CD4-positive, alpha-beta memory T cell (primary cell): ENCODE measurements around the gene RPL21. TPM values are rescaled to one million over a fixed set of nuclear protein-coding genes. Genes with fewer than 3 reads are reported as not detected.
"Not testable (repeated sequence)": the region's sequence is repeated elsewhere in the genome, so short reads cannot be mapped to it uniquely, and the experiment has no call there.

Source experiments
- CTCF ChIA-PET: fragments of 350-600 bp; sonication (Branson Sonifier 250); formaldehyde crosslinking; loops from one replicate; lab custom pipeline; 2021; ENCODE audit warnings: inconsistent platforms; ENCODE audit not compliant: partially characterized antibody; lab: Charles Lee
- POLR2A ChIA-PET: fragments of 350-600 bp; sonication (Branson Sonifier 250); formaldehyde crosslinking; loops from one replicate; lab custom pipeline; 2021; ENCODE audit not compliant: partially characterized antibody; lab: Charles Lee
- DNase-seq, 5 donors: peaks; one replicate each; pipeline versions ENCODE4 v3.0.0 to v3.0.0-alpha.2; 2020 to 2022; ENCODE audit warnings: mixed read lengths in 1 of 5
- H3K27ac ChIP-seq: one replicate; pipeline ENCODE4 v1.7.0; 2013; ENCODE audit warnings: low read depth, low read length
- H3K27me3 ChIP-seq: 2 replicates; pipeline ENCODE4 v1.7.0; 2013; ENCODE audit warnings: mild to moderate bottlenecking, low read length, moderate library complexity; ENCODE audit not compliant: insufficient read depth
- H3K36me3 ChIP-seq: 2 replicates; pipeline ENCODE4 v1.7.0; 2013; ENCODE audit warnings: mild to moderate bottlenecking, low read length, moderate library complexity; ENCODE audit not compliant: insufficient read depth
- H3K4me1 ChIP-seq: 2 replicates; pipeline ENCODE4 v1.7.0; 2013; ENCODE audit warnings: mild to moderate bottlenecking, low read length, moderate library complexity; ENCODE audit not compliant: insufficient read depth
- H3K4me3 ChIP-seq, 2 donors: one replicate each; pipeline ENCODE4 v1.7.0; 2013; ENCODE audit warnings: low read length in 2 of 2, mild to moderate bottlenecking in 1 of 2
- H3K9me3 ChIP-seq, 2 donors: one replicate each; pipeline ENCODE4 v1.7.0; 2013; ENCODE audit warnings: low read length in 2 of 2, control low read depth in 1 of 2; ENCODE audit not compliant: control insufficient read depth in 1 of 2
- H3K27ac Mint-ChIP-seq, 7 donors: one replicate each; pipeline ENCODE4 v1.8.0; 2020 to 2021; ENCODE audit warnings: mixed read lengths in 7 of 7, mild to moderate bottlenecking in 6 of 7, inconsistent platforms in 3 of 7, moderate library complexity in 3 of 7
- H3K27me3 Mint-ChIP-seq, 2 donors: one replicate each; pipeline ENCODE4 v1.8.0; 2020 to 2021; ENCODE audit warnings: mixed read lengths in 2 of 2
- H3K36me3 Mint-ChIP-seq, 2 donors: one replicate each; pipeline ENCODE4 v1.8.0; 2020 to 2021; ENCODE audit warnings: mixed read lengths in 2 of 2, inconsistent platforms in 1 of 2, mild to moderate bottlenecking in 1 of 2
- H3K4me1 Mint-ChIP-seq, 4 donors: one replicate each; pipeline ENCODE4 v1.8.0; 2020 to 2021; ENCODE audit warnings: mixed read lengths in 4 of 4, mild to moderate bottlenecking in 1 of 4
- H3K4me3 Mint-ChIP-seq, 8 donors: one replicate each; pipeline ENCODE4 v1.8.0; 2020 to 2021; ENCODE audit warnings: mixed read lengths in 8 of 8, mild to moderate bottlenecking in 7 of 8, moderate library complexity in 6 of 8, inconsistent platforms in 3 of 8
- H3K9me3 Mint-ChIP-seq, 8 donors: one replicate each; pipeline ENCODE4 v1.8.0; 2020 to 2021; ENCODE audit warnings: mixed read lengths in 8 of 8, mild to moderate bottlenecking in 5 of 8, inconsistent platforms in 3 of 8, moderate library complexity in 1 of 8
- intact Hi-C: fragments of 100-400 bp; cut with micrococcal nuclease; formaldehyde crosslinking; loops from one replicate; pipeline ENCODE4 v1.15.1; 2023
- polyA plus RNA-seq, 2 donors: library from polyadenylated mRNA; unstranded; fragments of 300-500 nt; fragmentation: Illumina TruSeq; gene quantifications; one replicate each; pipeline ENCODE4 v1.2.3, GENCODE V29; 2021
- total RNA-seq, 2 experiments: library from RNA; stranded (reverse); gene quantifications; one replicate each; pipeline ENCODE4 v1.2.3, GENCODE V29; 2021

Gene RPL21
- total and polyA plus RNA-seq, 4 experiments from 2014 or later = 2,008 to 7,509 (median 4,196) TPM

DNA sequence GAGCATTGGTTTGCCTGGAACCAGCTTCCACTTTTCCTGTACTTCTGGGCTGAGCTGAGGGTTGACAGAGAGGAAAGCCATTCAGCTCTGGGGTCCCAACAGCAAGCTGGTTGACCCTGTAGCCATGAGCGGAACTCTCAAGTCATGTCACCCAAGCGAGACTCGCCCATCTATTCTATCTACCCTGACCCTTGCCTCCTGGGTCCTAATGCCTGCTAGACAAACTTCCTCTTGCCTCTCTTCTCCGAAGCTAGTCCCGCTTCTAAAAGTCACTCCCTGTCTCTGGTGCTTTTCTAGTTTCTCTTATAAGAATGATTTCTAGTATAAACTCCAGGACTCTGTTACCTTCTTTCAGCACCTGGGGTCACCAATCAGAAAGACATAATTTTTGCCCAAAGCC, 38.0 kb upstream of the RPL21 start:
- CTCF ChIA-PET, H3K27ac Mint-ChIP-seq, intact Hi-C loops, H3K27ac ChIP-seq, H3K9me3 ChIP-seq, H3K27me3 Mint-ChIP-seq, H3K4me1 Mint-ChIP-seq, DNase-seq, H3K36me3 ChIP-seq, H3K4me3 Mint-ChIP-seq, H3K36me3 Mint-ChIP-seq, H3K27me3 ChIP-seq, H3K4me1 ChIP-seq, H3K4me3 ChIP-seq, POLR2A ChIA-PET: not testable (repeated sequence)
- H3K9me3 Mint-ChIP-seq = peaks cover 0 to 19% (median 5%) of the 10 kb centered on the region in 8 donors

DNA sequence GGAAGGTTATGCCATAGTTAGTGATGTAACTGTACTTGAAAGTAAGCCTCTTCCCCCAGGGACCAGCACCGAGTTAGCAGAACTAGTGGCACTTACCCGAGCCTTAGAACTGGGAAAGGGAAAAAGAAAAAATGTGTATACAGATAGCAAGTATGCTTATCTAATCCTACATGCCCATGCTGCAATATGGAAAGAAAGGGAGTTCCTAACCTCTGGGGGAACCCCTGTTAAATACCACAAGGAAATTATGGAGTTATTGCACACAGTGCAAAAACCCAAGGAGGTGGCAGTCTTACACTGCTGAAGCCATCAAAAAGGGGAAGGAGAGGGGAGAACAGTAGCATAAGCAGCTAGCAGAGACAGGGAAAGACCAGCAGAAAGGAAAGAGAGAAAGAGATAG, 33.6 kb upstream of the RPL21 start:
- DNase-seq, POLR2A ChIA-PET, H3K36me3 Mint-ChIP-seq, H3K4me3 Mint-ChIP-seq, intact Hi-C loops, H3K4me3 ChIP-seq, H3K27ac Mint-ChIP-seq, CTCF ChIA-PET, H3K27me3 ChIP-seq, H3K27ac ChIP-seq, H3K4me1 ChIP-seq, H3K36me3 ChIP-seq, H3K9me3 ChIP-seq, H3K4me1 Mint-ChIP-seq: not testable (repeated sequence)
- Mint-ChIP-seq H3K9me3 (peaks cover 0 to 12% (median 0%) of the 10 kb centered on the region in 8 donors), H3K27me3 (peaks cover 9 to 10% of the 10 kb centered on the region in 2 donors)

- Mint-ChIP-seq H3K9me3 (peaks cover 0 to 12% (median 0%) of the 10 kb centered on the region in 8 donors), H3K27me3 (peaks cover 10 to 11% of the 10 kb centered on the region in 2 donors)
- DNase-seq, intact Hi-C loops, H3K4me1 Mint-ChIP-seq, H3K36me3 ChIP-seq, H3K4me3 Mint-ChIP-seq, H3K4me1 ChIP-seq, H3K4me3 ChIP-seq, H3K27me3 ChIP-seq, H3K36me3 Mint-ChIP-seq, H3K27ac ChIP-seq, H3K27ac Mint-ChIP-seq, POLR2A ChIA-PET, CTCF ChIA-PET, H3K9me3 ChIP-seq: not testable (repeated sequence)
Measured at GRCh38 chr13:27218861-27219260, 32.5 kb upstream of the RPL21 start.

- Mint-ChIP-seq H3K36me3 (peaks cover 0 to 9% of the 10 kb centered on the region in 2 donors), H3K9me3 (peaks cover 0 to 12% (median 0%) of the 10 kb centered on the region in 8 donors), H3K27ac (no peak overlapping the region), H3K4me1 (no peaks in the 10 kb centered on the region), H3K4me3 (no peak overlapping the region), H3K27me3 (peaks cover 12 to 15% of the 10 kb centered on the region in 2 donors)
- intact Hi-C loops = no loop called here
- Histone ChIP-seq H3K9me3 (no peaks in the 10 kb centered on the region), H3K27ac (no peak overlapping the region), H3K36me3 (no peaks in the 10 kb centered on the region), H3K4me1 (no peaks in the 10 kb centered on the region), H3K4me3 (no peak overlapping the region), H3K27me3 (no peaks in the 10 kb centered on the region)
- DNase-seq = no peak
- POLR2A ChIA-PET = no interaction called here
- CTCF ChIA-PET = no interaction called here
Measured at GRCh38 chr13:27219611-27220010, 31.7 kb upstream of the RPL21 start.

DNA sequence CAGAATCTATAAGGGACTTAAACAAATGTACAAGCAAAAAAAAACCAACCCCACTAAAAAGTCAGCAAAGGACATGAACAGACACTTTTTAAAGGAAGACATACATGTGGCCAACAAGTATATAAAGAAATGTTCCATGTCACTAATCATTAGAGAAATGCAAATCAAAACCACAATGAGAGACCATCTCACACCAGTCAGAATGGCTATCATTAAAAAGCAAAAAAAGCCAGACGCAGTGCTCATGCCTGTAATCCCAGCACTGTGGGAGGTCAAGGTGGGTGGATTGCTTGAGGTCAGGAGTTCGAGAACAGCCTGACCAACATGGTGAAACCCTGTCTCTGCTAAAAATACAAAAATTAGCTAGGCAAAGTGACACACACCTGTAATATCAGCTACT, 29.3 kb upstream of the RPL21 start:
- H3K9me3 ChIP-seq, H3K4me3 Mint-ChIP-seq, intact Hi-C loops, H3K27ac Mint-ChIP-seq, CTCF ChIA-PET, H3K36me3 ChIP-seq, H3K4me3 ChIP-seq, H3K4me1 ChIP-seq, DNase-seq, POLR2A ChIA-PET, H3K27me3 ChIP-seq, H3K4me1 Mint-ChIP-seq, H3K27ac ChIP-seq, H3K36me3 Mint-ChIP-seq: not testable (repeated sequence)
- Mint-ChIP-seq H3K27me3 (peaks cover 16 to 24% of the 10 kb centered on the region in 2 donors), H3K9me3 (peaks cover 0 to 13% (median 1%) of the 10 kb centered on the region in 8 donors)

- intact Hi-C loops = no loop called here
- Mint-ChIP-seq H3K4me3 (no peak overlapping the region), H3K9me3 (peaks cover 0 to 30% (median 18%) of the 10 kb centered on the region in 8 donors), H3K36me3 (peaks cover 0 to 2% of the 10 kb centered on the region in 2 donors), H3K27ac (no peak overlapping the region), H3K27me3 (peaks cover 11 to 16% of the 10 kb centered on the region in 2 donors), H3K4me1 (peaks cover 0 to 4% (median 1%) of the 10 kb centered on the region in 4 donors)
- Histone ChIP-seq H3K27ac (no peak overlapping the region), H3K4me3 (no peak overlapping the region), H3K27me3 (no peaks in the 10 kb centered on the region), H3K9me3 (no peaks in the 10 kb centered on the region), H3K4me1 (no peaks in the 10 kb centered on the region), H3K36me3 (no peaks in the 10 kb centered on the region)
- POLR2A ChIA-PET = no interaction called here
- CTCF ChIA-PET = interaction anchor here (0.7 to 1.4 kb wide), 2 partner anchors 44 to 56 kb away, joined by 3 read pairs; partner anchors contain the start of gene RASL11A
- no peak for DNase-seq
Measured at GRCh38 chr13:27226991-27227390, 24.4 kb upstream of the RPL21 start.

DNA sequence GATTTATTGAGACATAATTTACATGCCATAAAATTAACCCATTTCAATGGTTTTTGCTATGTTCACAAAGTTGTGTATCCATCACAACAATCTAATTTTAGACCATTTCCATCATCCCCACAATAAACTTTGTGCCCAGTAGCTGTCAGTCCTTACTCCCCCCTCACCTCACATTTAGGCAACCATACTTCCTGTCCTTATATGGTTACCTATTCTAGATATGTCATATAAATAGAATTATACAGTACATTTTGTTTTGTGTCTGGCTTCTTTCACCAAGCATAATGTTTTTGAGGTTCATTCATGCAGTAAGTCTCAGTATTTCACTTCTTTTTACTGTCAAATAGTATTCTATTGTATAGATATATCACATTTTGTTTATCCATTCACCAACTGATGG, 23.2 kb upstream of the RPL21 start:
- H3K27me3 Mint-ChIP-seq = peaks cover 12 to 15% of the 10 kb centered on the region in 2 donors
- DNase-seq = no peak
- Histone ChIP-seq H3K9me3 (no peaks in the 10 kb centered on the region), H3K27ac (no peak overlapping the region), H3K4me3 (no peak overlapping the region), H3K27me3 (no peaks in the 10 kb centered on the region), H3K4me1 (no peaks in the 10 kb centered on the region), H3K36me3 (no peaks in the 10 kb centered on the region)
- H3K4me3 Mint-ChIP-seq = no peak overlapping the region
- intact Hi-C loops = no loop called here
- POLR2A ChIA-PET = no interaction called here
- CTCF ChIA-PET = interaction anchor here (1.4 kb wide), 1 partner anchor 42 kb away, joined by 3 read pairs; the partner anchor contains the start of gene RASL11A
- H3K9me3 Mint-ChIP-seq = peaks cover 0 to 39% (median 26%) of the 10 kb centered on the region in 8 donors
- peaks cover 0 to 4% (median 1%) of the 10 kb centered on the region in 4 donors for H3K4me1 Mint-ChIP-seq
- H3K27ac Mint-ChIP-seq = no peak overlapping the region
- peaks cover 0 to 4% of the 10 kb centered on the region in 2 donors for H3K36me3 Mint-ChIP-seq
